SK-N-SH (cell line): ENCODE results near the gene LCP2. TPM values are rescaled to one million over a fixed set of nuclear protein-coding genes. Genes with fewer than 3 reads are reported as not detected.

Experiments
- CTCF ChIA-PET: fragments of 300-600, 350-600 bp; formaldehyde crosslinking; extraction: SDS; loops from one replicate; lab custom pipeline; 2021; lab: Yijun Ruan, JAX
- POLR2A ChIA-PET: fragments of 350-600 bp; sonication (Branson Sonifier 250); formaldehyde crosslinking; extraction: SDS; loops from one replicate; lab custom pipeline; 2020; ENCODE audit warnings: antibody characterized with exemption, inconsistent platforms; lab: Yijun Ruan, JAX
- DNase-seq: peaks from one replicate; pipeline ENCODE4 v3.0.0; 2012
- H2AFZ ChIP-seq: fragments of 200-600 bp; sonication (generic); 2 replicates; pipeline ENCODE4 v1.8.1; 2016; ENCODE audit warnings: antibody characterized with exemption, mild to moderate bottlenecking, low read depth
- H3F3A ChIP-seq: fragments of 200-600 bp; sonication (generic); replicated peaks from 2 replicates; pipeline ENCODE3; 2016; ENCODE audit warnings: antibody characterized with exemption, mild to moderate bottlenecking; ENCODE audit not compliant: insufficient read depth
- H3K27ac ChIP-seq, 2 experiments: fragments of 200-500 bp in 1 of 2; fragments of 200-600 bp in 1 of 2; sonication (Bioruptor generic) in 1 of 2; sonication (generic), shearing (Covaris generic) in 1 of 2; 2 replicates each; pipeline versions ENCODE4 v1.5.1 to v1.6.1; 2014 to 2016; ENCODE audit warnings: low read depth in 2 of 2, inconsistent platforms in 1 of 2, low read length in 1 of 2, mild to moderate bottlenecking in 1 of 2, mixed read lengths in 1 of 2
- H3K27me3 ChIP-seq: fragments of 200-600 bp; sonication (generic), shearing (Covaris generic); 2 replicates; pipeline ENCODE4 v1.6.1; 2016; ENCODE audit warnings: mixed run types; ENCODE audit not compliant: insufficient read depth
- H3K36me3 ChIP-seq, 2 experiments: fragments of 200-500 bp in 1 of 2; fragments of 200-600 bp in 1 of 2; sonication (Bioruptor generic) in 1 of 2; sonication (generic) in 1 of 2; replicated peaks in 1 of 2; 2 replicates each; pipeline versions ENCODE3 to v1.5.1; 2014 to 2016; ENCODE audit warnings: low read length in 1 of 2, mild to moderate bottlenecking in 1 of 2; ENCODE audit not compliant: insufficient read depth in 2 of 2, control insufficient read depth in 1 of 2
- H3K4me1 ChIP-seq, 2 experiments: fragments of 200-500 bp in 1 of 2; fragments of 200-600 bp in 1 of 2; sonication (Bioruptor generic) in 1 of 2; sonication (generic), shearing (Covaris generic) in 1 of 2; 2 replicates each; pipeline versions ENCODE4 v1.5.1 to v1.6.1; 2014 to 2016; ENCODE audit warnings: low read depth in 1 of 2, low read length in 1 of 2, mixed run types in 1 of 2; ENCODE audit not compliant: insufficient read depth in 2 of 2, control insufficient read depth in 1 of 2
- H3K4me2 ChIP-seq: fragments of 200-600 bp; sonication (generic), shearing (Covaris generic); 2 replicates; pipeline ENCODE4 v1.6.1; 2017; ENCODE audit warnings: mixed run types
- H3K4me3 ChIP-seq, 2 experiments: fragments of 200-500 bp in 1 of 2; fragments of 200-600 bp in 1 of 2; sonication (Bioruptor generic) in 1 of 2; sonication (generic), shearing (Covaris generic) in 1 of 2; 2 replicates each; pipeline versions ENCODE4 v1.5.1 to v1.8.1; 2014 to 2016; ENCODE audit warnings: low read depth in 2 of 2, inconsistent platforms in 1 of 2, low read length in 1 of 2, mild to moderate bottlenecking in 1 of 2, mixed read lengths in 1 of 2, moderate library complexity in 1 of 2
- H3K79me2 ChIP-seq: fragments of 200-600 bp; sonication (generic); 2 replicates; pipeline ENCODE4 v1.8.1; 2017; ENCODE audit warnings: mild to moderate bottlenecking; ENCODE audit not compliant: insufficient read depth
- H3K9ac ChIP-seq: fragments of 200-600 bp; sonication (generic); 2 replicates; pipeline ENCODE4 v1.6.1; 2017; ENCODE audit warnings: mixed run types
- H3K9me2 ChIP-seq: fragments of 200-600 bp; sonication (generic); 2 replicates; pipeline ENCODE4 v1.6.1; 2017; ENCODE audit warnings: mixed run types
- H3K9me3 ChIP-seq: fragments of 200-600 bp; sonication (generic); 2 replicates; pipeline ENCODE4 v1.6.1; 2017; ENCODE audit warnings: mixed run types, mild to moderate bottlenecking, moderate library complexity
- H4K20me1 ChIP-seq: fragments of 200-600 bp; sonication (generic); 2 replicates; pipeline ENCODE4 v1.6.1; 2017; ENCODE audit warnings: mild to moderate bottlenecking, mixed run types; ENCODE audit not compliant: insufficient read depth
- CHD2 ChIP-seq: fragments of 150-350 bp; IDR thresholded peaks from 2 replicates; pipeline ENCODE4 v1.6.1; 2018; ENCODE audit warnings: low read length; ENCODE audit not compliant: partially characterized antibody
- CTCF ChIP-seq: fragments of 200-600 bp; sonication (generic); IDR thresholded peaks from 2 replicates; pipeline ENCODE4 v1.6.1; 2017; ENCODE audit warnings: antibody characterized with exemption, mild to moderate bottlenecking, moderate library complexity
- ELF1 ChIP-seq: IDR thresholded peaks from 2 replicates; pipeline ENCODE4 v1.4.0; 2012
- EZH2phosphoT487 ChIP-seq: fragments of 200-600 bp; sonication (generic); IDR thresholded peaks from 2 replicates; pipeline ENCODE4 v1.6.1; 2017; ENCODE audit warnings: low read depth, mixed run types, mild to moderate bottlenecking, antibody characterized with exemption, moderate library complexity, borderline replicate concordance
- GABPA ChIP-seq: IDR thresholded peaks from 2 replicates; pipeline ENCODE4 v1.4.0; 2012; ENCODE audit warnings: low read depth, mild to moderate bottlenecking
- GATA2 ChIP-seq: sonication (generic); formaldehyde crosslinking; IDR thresholded peaks from 2 replicates; pipeline ENCODE4 v1.5.0; 2020; ENCODE audit warnings: mild to moderate bottlenecking, missing genetic modification reagents
- MAX ChIP-seq: IDR thresholded peaks from 2 replicates; pipeline ENCODE4 v1.4.0; 2012; ENCODE audit warnings: low read depth
- MXI1 ChIP-seq: IDR thresholded peaks from 2 replicates; pipeline ENCODE4 v1.6.1; 2012; ENCODE audit warnings: mild to moderate bottlenecking, low read depth, low read length, improper control_type of control experiment
- NFIC ChIP-seq: IDR thresholded peaks from 2 replicates; pipeline ENCODE4 v1.4.0; 2012; ENCODE audit warnings: borderline replicate concordance
- NRF1 ChIP-seq: IDR thresholded peaks from 2 replicates; pipeline ENCODE4 v1.6.1; 2012; ENCODE audit warnings: low read depth, mild to moderate bottlenecking, low read length
- PBX3 ChIP-seq: IDR thresholded peaks from 2 replicates; pipeline ENCODE4; 2012
- RCOR1 ChIP-seq: fragments of 150-350 bp; IDR thresholded peaks from 2 replicates; pipeline ENCODE4 v1.6.1; 2017; ENCODE audit warnings: antibody characterized with exemption, low read length
- REST ChIP-seq: IDR thresholded peaks from 2 replicates; pipeline ENCODE4 v1.6.1; 2012; ENCODE audit warnings: mild to moderate bottlenecking, low read depth, low read length, moderate library complexity
- SIN3A ChIP-seq: IDR thresholded peaks from 2 replicates; pipeline ENCODE4 v1.6.1; 2012; ENCODE audit warnings: low read depth, mild to moderate bottlenecking, low read length, moderate library complexity, borderline replicate concordance
- SMC3 ChIP-seq: IDR thresholded peaks from 2 replicates; pipeline ENCODE4 v1.6.1; 2012; ENCODE audit warnings: low read depth, low read length, improper control_type of control experiment
- TCF12 ChIP-seq: IDR thresholded peaks from 2 replicates; pipeline ENCODE4 v1.4.0; 2012
- TEAD4 ChIP-seq: IDR thresholded peaks from 2 replicates; pipeline ENCODE4 v1.4.0; 2012; ENCODE audit warnings: mild to moderate bottlenecking, borderline replicate concordance; ENCODE audit not compliant: insufficient read depth
- USF2 ChIP-seq: fragments of 150-350 bp; IDR thresholded peaks from 2 replicates; pipeline ENCODE4 v1.6.1; 2017; ENCODE audit warnings: antibody characterized with exemption, low read length, low read depth, borderline replicate concordance
- ZBTB33 ChIP-seq: IDR thresholded peaks from 2 replicates; pipeline ENCODE4 v1.4.0; 2012; ENCODE audit warnings: low read depth, borderline replicate concordance
- WGBS: methylation state at CpG from one replicate; pipeline ENCODE4 v1.1.6; 2017; ENCODE audit warnings: low lambda C conversion rate; 5-methylcytosine and 5-hydroxymethylcytosine counted together
- polyA plus RNA-seq, 3 experiments: library from polyadenylated mRNA; depleted of rRNA; stranded (reverse); fragments of >200 nt; gene quantifications; 2 replicates each; pipeline ENCODE4 v1.2.3, GENCODE V29; 2012

Gene LCP2
- polyA plus RNA-seq, 1 of the 3 experiments (the other 2 are of a cell fraction), result not detected

- 28% methylated on average over 3 of the region's 3 CpGs for WGBS
- Histone ChIP-seq H3K4me1 (no peaks in the 10 kb centered on the region), H2AFZ (no peak overlapping the region), H3K9me2 (no peaks in the 10 kb centered on the region), H3K9ac (no peak overlapping the region), H3K4me2 (no peak overlapping the region), H3K79me2 (no peaks in the 10 kb centered on the region), H4K20me1 (no peaks in the 10 kb centered on the region), H3K27ac (no peak overlapping the region), H3K9me3 (0 out of 2 replicates have a peak, but pooled peaks cover 4% of the 10 kb centered on the region), H3K36me3 (no peaks in the 10 kb centered on the region), H3K27me3 (0 out of 2 replicates have a peak, but pooled peaks cover 6% of the 10 kb centered on the region), H3K4me3 (no peak overlapping the region), H3F3A (no peaks in the 10 kb centered on the region)
- no peak for TF ChIP-seq GABPA
- no peak for TF ChIP-seq ZBTB33
- no peak for TF ChIP-seq GATA2
- no peak for TF ChIP-seq MXI1
- no peak for TF ChIP-seq NRF1
- no peak for TF ChIP-seq CTCF
- no peak for TF ChIP-seq SMC3
- TF ChIP-seq TEAD4, result no peak
- TF ChIP-seq CHD2, result no peak
- no peak for TF ChIP-seq MAX
- TF ChIP-seq REST, result no peak
- no peak for TF ChIP-seq TCF12
- TF ChIP-seq RCOR1, result no peak
- no peak for TF ChIP-seq PBX3
- TF ChIP-seq SIN3A, result no peak
- TF ChIP-seq NFIC, result no peak
- no peak for TF ChIP-seq USF2
- TF ChIP-seq ELF1, result no peak
- no peak for TF ChIP-seq EZH2phosphoT487
- POLR2A ChIA-PET, result no interaction called here
- CTCF ChIA-PET, result interaction anchor here (1.1 kb wide), 1 partner anchor 21 kb away, joined by 3 read pairs; no protein-coding TSS in a partner anchor
- no peak for DNase-seq
Measured at GRCh38 chr5:170288551-170288950, 9.0 kb downstream of the LCP2 start.
